BLaER1 (cell line): ENCODE results near the gene PPP6R3.

Source experiments
- H3K27ac ChIP-seq: shearing (Covaris generic); formaldehyde crosslinking; 2 replicates; pipeline ENCODE4 v1.8.1; 2022
- H3K27me3 ChIP-seq: shearing (Covaris generic); formaldehyde crosslinking; 2 replicates; pipeline ENCODE4 v1.8.1; 2022
- H3K36me3 ChIP-seq: shearing (Covaris generic); formaldehyde crosslinking; 2 replicates; pipeline ENCODE4 v1.8.1; 2022
- H3K4me1 ChIP-seq: shearing (Covaris generic); formaldehyde crosslinking; 2 replicates; pipeline ENCODE4 v1.8.1; 2022
- H3K4me2 ChIP-seq: shearing (Covaris generic); formaldehyde crosslinking; 2 replicates; pipeline ENCODE4 v1.8.1; 2022
- H3K4me3 ChIP-seq: shearing (Covaris generic); formaldehyde crosslinking; 2 replicates; pipeline ENCODE4 v1.8.1; 2022
- H3K9ac ChIP-seq: shearing (Covaris generic); formaldehyde crosslinking; 2 replicates; pipeline ENCODE4 v1.8.1; 2022
- H3K9me3 ChIP-seq: shearing (Covaris generic); formaldehyde crosslinking; 2 replicates; pipeline ENCODE4 v1.8.1; 2022
- H4K20me1 ChIP-seq: shearing (Covaris generic); formaldehyde crosslinking; 2 replicates; pipeline ENCODE4 v1.8.1; 2022
- Cebpa-rat ChIP-seq: shearing (Covaris generic); IDR thresholded peaks from 2 replicates; pipeline ENCODE4 v1.8.1; 2022

The PPP6R3 gene

GRCh38 chr11:68591719-68592118 lies 131.2 kb downstream of the PPP6R3 start:
- H3K4me1 ChIP-seq, result no peaks in the 10 kb centered on the region
- no peak overlapping the region for H3K4me3 ChIP-seq
- no peaks in the 10 kb centered on the region for H3K27me3 ChIP-seq
- peaks cover 13% of the 10 kb centered on the region for H4K20me1 ChIP-seq
- H3K4me2 ChIP-seq, result no peak overlapping the region
- H3K9ac ChIP-seq, result no peak overlapping the region
- H3K36me3 ChIP-seq, result peaks cover 98% of the 10 kb centered on the region
- H3K27ac ChIP-seq, result no peak overlapping the region
- no peaks in the 10 kb centered on the region for H3K9me3 ChIP-seq
- TF ChIP-seq Cebpa-rat, result no peak

DNA sequence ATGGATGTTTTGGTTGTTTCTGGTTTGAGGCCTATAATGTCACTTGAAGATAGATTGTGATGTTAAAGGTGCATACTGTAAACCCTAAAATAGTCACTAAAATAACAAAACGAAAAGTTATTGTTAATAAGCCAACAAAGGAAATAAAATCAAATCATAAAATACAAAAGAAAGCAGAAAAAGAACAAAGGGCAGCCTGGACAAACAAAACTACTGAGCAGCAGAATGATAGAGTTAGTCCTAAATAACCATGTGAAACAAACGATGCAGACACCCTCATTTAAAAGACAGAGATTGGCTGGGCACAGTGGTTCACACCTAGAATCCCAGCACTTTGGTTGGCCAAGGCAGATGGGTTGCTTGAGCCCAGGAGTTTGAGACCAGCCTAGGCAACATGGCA lies 132.9 kb downstream of the PPP6R3 start:
- TF ChIP-seq Cebpa-rat, result no peak
- Histone ChIP-seq H3K4me3 (no peak overlapping the region), H3K9me3 (no peaks in the 10 kb centered on the region), H3K27ac (no peak overlapping the region), H4K20me1 (peaks cover 29% of the 10 kb centered on the region), H3K36me3 (peaks cover 98% of the 10 kb centered on the region), H3K4me2 (no peak overlapping the region), H3K27me3 (no peaks in the 10 kb centered on the region), H3K9ac (no peak overlapping the region), H3K4me1 (no peaks in the 10 kb centered on the region)

DNA sequence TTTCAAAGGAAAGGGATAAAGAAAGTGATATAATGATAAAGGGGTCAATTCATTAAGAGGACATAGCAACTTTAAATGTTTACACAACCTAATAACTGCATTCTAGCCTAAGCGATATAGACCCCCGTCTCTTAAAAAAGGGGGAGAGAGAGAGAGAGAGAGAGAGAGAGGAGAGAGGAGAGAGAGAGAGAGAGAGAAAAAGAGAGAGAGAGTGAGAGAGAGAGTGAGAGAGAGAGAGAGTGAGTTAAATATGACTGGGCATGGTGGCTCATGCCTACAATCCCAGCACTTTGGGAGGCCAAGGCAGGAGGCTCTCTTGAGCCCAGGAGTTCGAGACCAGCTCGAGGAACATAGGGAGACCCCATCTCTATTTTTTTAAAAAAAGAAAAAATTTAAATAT lies 133.6 kb downstream of the PPP6R3 start:
- no peak overlapping the region for H3K4me3 ChIP-seq
- no peaks in the 10 kb centered on the region for H3K27me3 ChIP-seq
- peaks cover 98% of the 10 kb centered on the region for H3K36me3 ChIP-seq
- H3K9me3 ChIP-seq, result no peaks in the 10 kb centered on the region
- TF ChIP-seq Cebpa-rat, result no peak
- peaks cover 36% of the 10 kb centered on the region for H4K20me1 ChIP-seq
- H3K4me1 ChIP-seq, result no peaks in the 10 kb centered on the region
- no peak overlapping the region for H3K27ac ChIP-seq
- H3K9ac ChIP-seq, result no peak overlapping the region
- no peak overlapping the region for H3K4me2 ChIP-seq

DNA sequence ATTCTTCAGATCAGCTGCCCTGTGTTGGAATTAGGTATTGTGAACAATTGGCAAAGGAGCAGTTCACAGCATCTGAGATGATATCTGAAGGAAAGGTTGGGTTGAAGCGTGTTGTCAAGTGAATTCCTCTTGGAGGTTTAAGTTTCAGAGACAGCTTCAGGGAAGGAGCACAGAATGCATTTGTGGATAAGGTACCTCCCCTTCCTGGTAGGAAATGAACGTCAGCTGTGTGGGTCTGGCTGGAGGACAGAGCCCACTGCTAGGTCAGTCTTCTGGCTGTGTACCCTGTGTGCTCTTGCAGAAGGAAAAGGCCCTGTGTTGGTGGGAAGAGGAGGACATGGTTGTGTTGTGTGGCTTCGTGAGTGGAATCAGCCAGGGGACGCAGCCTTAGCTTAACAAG lies 135.7 kb downstream of the PPP6R3 start:
- no peak overlapping the region for H3K9ac ChIP-seq
- 0 out of 2 replicates have a peak overlapping the region, but pooled peaks have one; percentile 32 for H3K27ac ChIP-seq
- no peaks in the 10 kb centered on the region for H3K9me3 ChIP-seq
- no peak overlapping the region for H3K4me2 ChIP-seq
- H3K36me3 ChIP-seq, result peaks cover 98% of the 10 kb centered on the region
- TF ChIP-seq Cebpa-rat, result no peak
- peaks cover 47% of the 10 kb centered on the region for H4K20me1 ChIP-seq
- no peaks in the 10 kb centered on the region for H3K27me3 ChIP-seq
- H3K4me1 ChIP-seq, result no peaks in the 10 kb centered on the region
- H3K4me3 ChIP-seq, result no peak overlapping the region

DNA sequence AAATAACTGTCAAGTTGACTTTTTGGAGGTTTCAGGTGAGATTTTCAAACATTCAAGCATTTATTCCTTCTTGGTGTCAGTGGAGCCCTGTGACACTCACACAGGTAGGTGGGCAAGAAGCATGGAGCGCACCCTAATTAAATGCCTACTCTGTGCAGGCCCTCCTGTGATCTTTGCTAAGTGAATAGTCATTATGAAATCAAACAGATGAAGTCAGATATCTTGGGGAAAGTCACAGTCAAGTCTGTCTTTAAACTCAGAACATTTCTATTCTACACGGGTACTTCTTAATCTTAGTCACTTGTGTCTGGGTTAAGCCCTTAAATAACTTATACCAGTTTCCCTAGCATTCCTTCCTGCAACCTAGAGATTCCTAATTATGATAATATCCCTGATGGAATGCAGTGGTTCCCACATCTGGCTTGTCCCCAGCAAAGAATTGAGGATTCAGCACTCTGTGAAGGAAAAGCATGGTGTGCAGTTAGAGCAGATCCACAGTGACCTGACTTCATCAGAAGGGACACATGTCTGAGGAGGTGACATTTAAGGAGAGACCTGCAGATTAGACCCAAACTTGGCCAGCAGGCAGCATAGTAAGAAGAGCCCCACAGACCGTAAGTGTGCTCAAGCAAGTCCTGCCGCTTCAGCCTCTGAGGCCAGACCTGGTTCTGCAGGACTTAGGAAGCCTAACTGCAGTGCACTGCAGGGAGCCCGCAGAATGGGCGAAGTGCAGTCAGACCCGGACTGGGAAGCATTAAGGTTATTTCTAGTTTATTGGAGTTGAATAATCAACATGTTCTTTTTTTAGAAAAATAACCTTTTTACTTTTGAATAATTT lies 138.5 kb downstream of the PPP6R3 start:
- H4K20me1 ChIP-seq, result peaks cover 57% of the 10 kb centered on the region
- no peak overlapping the region for H3K27ac ChIP-seq
- H3K9me3 ChIP-seq, result no peaks in the 10 kb centered on the region
- H3K4me1 ChIP-seq, result no peaks in the 10 kb centered on the region
- H3K36me3 ChIP-seq, result peaks cover 99% of the 10 kb centered on the region
- no peak overlapping the region for H3K4me3 ChIP-seq
- H3K4me2 ChIP-seq, result no peak overlapping the region
- TF ChIP-seq Cebpa-rat, result no peak
- no peaks in the 10 kb centered on the region for H3K27me3 ChIP-seq
- H3K9ac ChIP-seq, result no peak overlapping the region

DNA sequence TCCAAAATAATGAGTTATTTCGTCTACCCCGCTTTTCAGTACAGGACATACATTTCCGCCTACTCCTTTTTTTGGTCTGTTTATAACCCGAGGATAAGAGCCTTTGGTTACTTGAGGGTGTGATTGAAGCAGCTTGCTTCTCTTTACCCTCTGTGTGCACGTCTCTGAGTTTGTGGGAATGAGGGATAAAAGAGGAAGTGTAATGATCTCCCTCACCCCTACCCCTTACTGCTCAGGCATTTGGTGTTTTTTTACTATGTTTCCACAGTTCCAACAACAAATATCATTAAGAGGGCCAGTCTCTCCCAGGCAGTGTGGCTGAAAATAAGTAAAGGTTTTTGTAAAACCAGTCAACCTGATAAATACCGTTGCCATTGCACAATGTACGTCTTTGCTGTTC lies 140.6 kb downstream of the PPP6R3 start:
- Histone ChIP-seq H3K4me2 (no peak overlapping the region), H3K9ac (no peak overlapping the region), H3K27ac (no peak overlapping the region), H3K27me3 (no peaks in the 10 kb centered on the region), H3K36me3 (peaks cover 99% of the 10 kb centered on the region), H3K9me3 (no peaks in the 10 kb centered on the region), H3K4me1 (no peaks in the 10 kb centered on the region), H3K4me3 (no peak overlapping the region), H4K20me1 (peaks cover 56% of the 10 kb centered on the region)
- no peak for TF ChIP-seq Cebpa-rat

DNA sequence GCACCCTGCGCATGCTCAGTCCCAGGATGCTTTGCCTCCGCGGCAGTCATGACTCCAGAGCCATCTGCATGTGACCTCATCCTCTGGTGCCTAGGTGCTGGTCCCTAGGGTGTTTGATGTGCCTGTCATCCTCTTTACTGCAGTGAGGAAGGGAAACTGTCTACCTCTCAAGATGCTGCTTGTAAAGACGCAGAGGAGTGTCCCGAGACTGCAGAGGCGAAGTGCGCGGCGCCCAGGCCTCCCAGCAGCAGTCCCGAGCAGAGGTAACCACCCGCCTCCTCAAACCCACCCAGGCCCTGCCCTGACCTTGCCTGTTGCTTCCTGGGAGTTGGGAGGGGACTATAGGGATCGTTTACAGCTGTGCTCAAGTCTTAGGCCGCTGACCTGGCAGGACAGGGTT lies 149.2 kb downstream of the PPP6R3 start:
- Histone ChIP-seq H3K9ac (no peak overlapping the region), H3K4me1 (peaks cover 9% of the 10 kb centered on the region; the same call in 1 of the 2 replicates), H3K27ac (no peak overlapping the region), H3K4me3 (no peak overlapping the region), H3K27me3 (no peaks in the 10 kb centered on the region), H3K36me3 (peaks cover 93% of the 10 kb centered on the region), H3K4me2 (no peak overlapping the region), H3K9me3 (no peaks in the 10 kb centered on the region), H4K20me1 (peaks cover 64% of the 10 kb centered on the region)
- no peak for TF ChIP-seq Cebpa-rat

DNA sequence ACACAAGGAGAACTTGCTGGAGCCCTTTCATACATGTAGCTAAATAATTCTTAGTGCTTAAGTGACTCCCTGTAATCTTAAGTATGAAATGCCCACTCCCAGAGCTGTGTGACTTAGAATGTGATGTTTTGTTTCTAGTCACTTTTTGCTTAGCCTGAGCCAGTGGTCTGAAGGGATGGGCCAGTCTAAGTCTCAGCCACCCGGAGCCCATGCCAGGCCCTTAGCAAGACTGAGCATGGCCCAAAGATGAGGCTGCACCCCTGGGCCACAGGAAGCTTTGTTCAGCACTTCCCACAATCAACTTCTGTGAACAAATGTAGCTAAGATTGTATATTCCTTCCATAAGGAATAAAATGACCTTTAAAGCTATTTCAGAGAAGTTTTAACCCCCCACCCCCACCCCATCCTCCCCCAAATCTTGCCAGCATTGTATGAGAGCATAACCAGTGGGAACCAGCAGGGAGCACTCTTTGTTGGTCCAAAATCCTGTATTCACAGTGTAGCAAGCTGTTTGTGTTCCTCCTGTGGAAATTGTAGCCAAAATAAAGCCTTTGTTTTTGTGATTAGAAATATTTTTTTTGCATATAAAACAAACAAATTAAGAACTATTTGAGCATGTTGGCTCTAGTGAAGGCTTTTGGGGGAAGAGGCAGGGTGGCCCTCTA lies 150.0 kb downstream of the PPP6R3 start:
- Histone ChIP-seq H3K9me3 (no peaks in the 10 kb centered on the region), H3K4me2 (no peak overlapping the region), H3K36me3 (peaks cover 93% of the 10 kb centered on the region), H3K27me3 (no peaks in the 10 kb centered on the region), H3K4me1 (peaks cover 9% of the 10 kb centered on the region; the same call in 1 of the 2 replicates), H3K9ac (no peak overlapping the region), H3K27ac (no peak overlapping the region), H3K4me3 (no peak overlapping the region), H4K20me1 (peaks cover 66% of the 10 kb centered on the region)
- TF ChIP-seq Cebpa-rat, result no peak

GRCh38 chr11:68615657-68616056 lies 155.1 kb downstream of the PPP6R3 start:
- no peak overlapping the region for H3K9ac ChIP-seq
- no peaks in the 10 kb centered on the region for H3K27me3 ChIP-seq
- H3K36me3 ChIP-seq, result peaks cover 56% of the 10 kb centered on the region
- peaks cover 9% of the 10 kb centered on the region; the same call in 1 of the 2 replicates for H3K4me1 ChIP-seq
- H3K4me3 ChIP-seq, result no peak overlapping the region
- no peak overlapping the region for H3K27ac ChIP-seq
- no peak for TF ChIP-seq Cebpa-rat
- no peaks in the 10 kb centered on the region for H3K9me3 ChIP-seq
- peaks cover 29% of the 10 kb centered on the region for H4K20me1 ChIP-seq
- H3K4me2 ChIP-seq, result no peak overlapping the region
